ENCODE results near the gene GRHL1.

Gene GRHL1

GRCh38 chr2:9993488-9994165 is 42.1 kb downstream of the GRHL1 start:
- no peak for DNase-seq (ENCODE audit: low read depth in 2 of 2)

GRCh38 chr2:9994462-9994861 is 43.0 kb downstream of the GRHL1 start:
- DNase-seq (ENCODE audit: low read depth in 2 of 2) = no peak

GRCh38 chr2:9995059-9995458 is 43.6 kb downstream of the GRHL1 start:
- no peak for DNase-seq (ENCODE audit: low read depth in 2 of 2)

GRCh38 chr2:9996321-9996720 is 44.8 kb downstream of the GRHL1 start:
- DNase-seq (ENCODE audit: low read depth in 2 of 2) = no peak

GRCh38 chr2:9997936-9998335 is 46.4 kb downstream of the GRHL1 start:
- DNase-seq (ENCODE audit: low read depth in 2 of 2) = no peak

GRCh38 chr2:9998916-9999654 is 47.6 kb downstream of the GRHL1 start:
- DNase-seq (ENCODE audit: low read depth in 2 of 2) = no peak

GRCh38 chr2:9999693-10000092 is 48.2 kb downstream of the GRHL1 start:
- DNase-seq (ENCODE audit: low read depth in 2 of 2) = no peak

GRCh38 chr2:10000541-10000940 is 49.0 kb downstream of the GRHL1 start:
- DNase-seq (ENCODE audit: low read depth in 2 of 2) = no peak

GRCh38 chr2:10001586-10001985 is 50.1 kb downstream of the GRHL1 start:
- DNase-seq (ENCODE audit: low read depth in 2 of 2) = no peak

- no peak for DNase-seq (ENCODE audit: low read depth in 2 of 2)
These were observed 50.6 kb downstream of the GRHL1 start for GRCh38 chr2:10002109-10002508.

- DNase-seq (ENCODE audit: low read depth in 2 of 2) = no peak
These were observed 51.2 kb downstream of the GRHL1 start for GRCh38 chr2:10002681-10003080.

- DNase-seq (ENCODE audit: low read depth in 2 of 2) = no peak
These were observed 52.0 kb downstream of the GRHL1 start for GRCh38 chr2:10003206-10004125.

- no peak for DNase-seq (ENCODE audit: low read depth in 2 of 2)
These were observed 52.9 kb downstream of the GRHL1 start for GRCh38 chr2:10004401-10004800.

GRCh38 chr2:10004836-10005235 is 53.3 kb downstream of the GRHL1 start:
- no peak for DNase-seq (ENCODE audit: low read depth in 2 of 2)

GRCh38 chr2:10005461-10006235 is 54.2 kb downstream of the GRHL1 start:
- no peak for DNase-seq (ENCODE audit: low read depth in 2 of 2)

- no peak for DNase-seq (ENCODE audit: low read depth in 2 of 2)
These were observed 55.0 kb downstream of the GRHL1 start for GRCh38 chr2:10006236-10007161.

GRCh38 chr2:10007435-10007834 is 55.9 kb downstream of the GRHL1 start:
- DNase-seq (ENCODE audit: low read depth in 2 of 2) = no peak

GRCh38 chr2:10007921-10008808 is 56.7 kb downstream of the GRHL1 start:
- no peak for DNase-seq (ENCODE audit: low read depth in 2 of 2)

GRCh38 chr2:10008809-10009176 is 57.3 kb downstream of the GRHL1 start:
- DNase-seq (ENCODE audit: low read depth in 2 of 2) = no peak

All from stimulated activated CD8-positive, alpha-beta memory T cell treated with anti-CD3 and anti-CD28 coated beads, Interleukin-7, amount 100 ng/mL, for 1 hour (primary cell).